Measurements from ENCODE around the gene ITLN1. TPM values are rescaled to one million over a fixed set of nuclear protein-coding genes. Genes with fewer than 3 reads are reported as not detected.

Gene ITLN1
- total RNA-seq, 2 experiments from 2014 or later, result not detected

- no peak overlapping the region for H3K27ac ChIP-seq (ENCODE audit: low read depth in 1 of 2, low read length in 2 of 2)
- no peak overlapping the region for H3K4me3 ChIP-seq (ENCODE audit: low read length)
- Mint-ChIP-seq H3K4me3 (no peak overlapping the region), H3K27me3 (no peaks in the 10 kb centered on the region), H3K27ac (peak overlapping the region; percentile 81), H3K9me3 (no peaks in the 10 kb centered on the region), H3K36me3 (ENCODE audit: low read depth) (peaks cover 53% of the 10 kb centered on the region), H3K4me1 (ENCODE audit: low read depth) (peaks cover 27% of the 10 kb centered on the region)
- no peak for TF ChIP-seq CTCF (IDR thresholded peaks at IDR 0.05)
- H3K27me3 ChIP-seq (ENCODE audit: control insufficient read depth in 1 of 2, insufficient read depth in 2 of 2, low read length in 2 of 2), result no peaks in the 10 kb centered on the region
- ChIA-PET CTCF (interaction anchor here (0.8 to 3.2 kb wide), 7 partner anchors 31 to 148 kb away, joined by 3 to 25 read pairs (median 4); no protein-coding TSS in a partner anchor), POLR2A (interaction anchor here (1.0 to 3.5 kb wide), 2 partner anchors 34 to 103 kb away, joined by 3 to 15 read pairs; partner anchors contain the start of gene LY9)
- ATAC-seq (ENCODE audit: poor library complexity), result no peak
- intact Hi-C loops (cut with DNase I, micrococcal nuclease), result loop anchor here (1.0 to 10.0 kb wide), 6 partner anchors 52 to 265 kb away; partner anchors contain the start of gene KLHDC9 (in 1 of the 2)
- no peaks in the 10 kb centered on the region for H3K9me3 ChIP-seq (ENCODE audit: control insufficient read depth in 1 of 2, insufficient read depth in 1 of 2, low read length in 2 of 2)
- H3K4me1 ChIP-seq (ENCODE audit: insufficient read depth, low read length), result peaks cover 11% of the 10 kb centered on the region
- H3K36me3 ChIP-seq (ENCODE audit: insufficient read depth, low read length), result peaks cover 15% of the 10 kb centered on the region
- no peak for DNase-seq
These were observed 55.2 kb downstream of the ITLN1 start for GRCh38 chr1:160829766-160830165.

GRCh38 chr1:160827418-160827817, 57.6 kb downstream of the ITLN1 start:
- POLR2A ChIA-PET, result interaction anchor here (1.1 to 1.2 kb wide), 2 partner anchors 10 to 16 kb away, joined by 3 to 4 read pairs; no protein-coding TSS in a partner anchor
- intact Hi-C loops (cut with DNase I, micrococcal nuclease), result no loop called here
- no peak for TF ChIP-seq CTCF (IDR thresholded peaks at IDR 0.05)
- peaks cover 37% of the 10 kb centered on the region for H3K36me3 ChIP-seq (ENCODE audit: insufficient read depth, low read length)
- peak overlapping the region; percentile 81 for H3K27ac Mint-ChIP-seq
- H3K9me3 ChIP-seq (ENCODE audit: control insufficient read depth in 1 of 2, insufficient read depth in 1 of 2, low read length in 2 of 2), result no peaks in the 10 kb centered on the region
- H3K27ac ChIP-seq (ENCODE audit: low read depth in 1 of 2, low read length in 2 of 2), result no peak overlapping the region
- peaks cover 74% of the 10 kb centered on the region for H3K36me3 Mint-ChIP-seq (ENCODE audit: low read depth)
- no peak overlapping the region for H3K4me3 ChIP-seq (ENCODE audit: low read length)
- ATAC-seq (ENCODE audit: poor library complexity), result no peak
- no peaks in the 10 kb centered on the region for H3K27me3 Mint-ChIP-seq
- H3K27me3 ChIP-seq (ENCODE audit: control insufficient read depth in 1 of 2, insufficient read depth in 2 of 2, low read length in 2 of 2), result no peaks in the 10 kb centered on the region
- no peak for DNase-seq
- peaks cover 16% of the 10 kb centered on the region for H3K4me1 Mint-ChIP-seq (ENCODE audit: low read depth)
- CTCF ChIA-PET, result no interaction called here
- H3K9me3 Mint-ChIP-seq, result no peaks in the 10 kb centered on the region
- H3K4me1 ChIP-seq (ENCODE audit: insufficient read depth, low read length), result peaks cover 3% of the 10 kb centered on the region
- no peak overlapping the region for H3K4me3 Mint-ChIP-seq

- peak overlapping the region in 1 of 2 donors; percentile 11 for H3K27ac ChIP-seq (ENCODE audit: low read depth in 1 of 2, low read length in 2 of 2)
- ChIA-PET POLR2A (interaction anchor here (0.7 to 1.2 kb wide), 4 partner anchors 11 to 31 kb away, joined by 3 to 4 read pairs (median 3); partner anchors contain the start of gene LY9), CTCF (no interaction called here)
- intact Hi-C loops (cut with DNase I, micrococcal nuclease), result no loop called here
- peaks cover 3% of the 10 kb centered on the region for H3K4me1 ChIP-seq (ENCODE audit: insufficient read depth, low read length)
- Mint-ChIP-seq H3K4me3 (no peak overlapping the region), H3K36me3 (ENCODE audit: low read depth) (peaks cover 83% of the 10 kb centered on the region), H3K9me3 (no peaks in the 10 kb centered on the region), H3K4me1 (ENCODE audit: low read depth) (peaks cover 16% of the 10 kb centered on the region), H3K27ac (peak overlapping the region; percentile 81), H3K27me3 (no peaks in the 10 kb centered on the region)
- no peak overlapping the region for H3K4me3 ChIP-seq (ENCODE audit: low read length)
- TF ChIP-seq CTCF (IDR thresholded peaks at IDR 0.05), result no peak
- ATAC-seq (ENCODE audit: poor library complexity) (no peak), DNase-seq (no peak)
- H3K9me3 ChIP-seq (ENCODE audit: control insufficient read depth in 1 of 2, insufficient read depth in 1 of 2, low read length in 2 of 2), result no peaks in the 10 kb centered on the region
- H3K27me3 ChIP-seq (ENCODE audit: control insufficient read depth in 1 of 2, insufficient read depth in 2 of 2, low read length in 2 of 2), result no peaks in the 10 kb centered on the region
- H3K36me3 ChIP-seq (ENCODE audit: insufficient read depth, low read length), result peaks cover 45% of the 10 kb centered on the region
These were observed 58.4 kb downstream of the ITLN1 start for GRCh38 chr1:160826546-160826945.

Other genes starting within 250 kb of the ITLN1 start
- gene SLAMF1, start 238.1 kb downstream of the ITLN1 start, total RNA-seq, result 10 to 100 TPM; 39.4 to 39.8 TPM
- 100 to 1,000 TPM; 387 to 395 TPM for gene CD48, start 173.4 kb downstream of the ITLN1 start, total RNA-seq
- under 1 TPM; 0.69 to 0.78 TPM for gene SLAMF7, start 145.9 kb downstream of the ITLN1 start, total RNA-seq
- 100 to 1,000 TPM; 124 TPM for gene LY9, start 89.0 kb downstream of the ITLN1 start, total RNA-seq
- gene CD244, start 22.3 kb downstream of the ITLN1 start, total RNA-seq, result under 1 TPM; 0.53 to 0.55 TPM
- not detected for gene ITLN2, start 69.6 kb upstream of the ITLN1 start, total RNA-seq
- gene F11R, start 136.0 kb upstream of the ITLN1 start, total RNA-seq, result 10 to 100 TPM; 15.2 to 16.2 TPM
- 10 to 100 TPM; 38.0 to 40.3 TPM for gene TSTD1, start 153.8 kb upstream of the ITLN1 start, total RNA-seq
- gene USF1, start 160.8 kb upstream of the ITLN1 start, total RNA-seq, result 10 to 100 TPM; 93.5 to 99.1 TPM
- 10 to 100 TPM; 76.6 to 78.9 TPM for gene ARHGAP30, start 184.7 kb upstream of the ITLN1 start, total RNA-seq
- under 1 TPM; 0.22 TPM for gene NECTIN4, start 204.4 kb upstream of the ITLN1 start, total RNA-seq
- gene KLHDC9, start 213.2 kb upstream of the ITLN1 start, total RNA-seq, result under 1 TPM in 1 of 2 experiments, not detected in 1; 0.41 TPM
- 10 to 100 TPM; 46.2 to 57.7 TPM for gene PFDN2, start 232.9 kb upstream of the ITLN1 start, total RNA-seq
- 10 to 100 TPM; 15.9 to 18.0 TPM for gene NIT1, start 232.9 kb upstream of the ITLN1 start, total RNA-seq
- gene DEDD, start 247.5 kb upstream of the ITLN1 start, total RNA-seq, result 10 to 100 TPM; 35.5 to 36.6 TPM

All from CD4-positive, alpha-beta T cell (primary cell).